EH (cell line): ENCODE results near the gene LYPLAL1.
A peak's percentile ranks its signal among the peaks of the same experiment; 100 is the strongest.

Experiments used
- DNase-seq: peaks from one replicate; pipeline ENCODE4 v3.0.0-alpha.2; 2015; ENCODE audit warnings: low read depth

LYPLAL1 gene

DNA sequence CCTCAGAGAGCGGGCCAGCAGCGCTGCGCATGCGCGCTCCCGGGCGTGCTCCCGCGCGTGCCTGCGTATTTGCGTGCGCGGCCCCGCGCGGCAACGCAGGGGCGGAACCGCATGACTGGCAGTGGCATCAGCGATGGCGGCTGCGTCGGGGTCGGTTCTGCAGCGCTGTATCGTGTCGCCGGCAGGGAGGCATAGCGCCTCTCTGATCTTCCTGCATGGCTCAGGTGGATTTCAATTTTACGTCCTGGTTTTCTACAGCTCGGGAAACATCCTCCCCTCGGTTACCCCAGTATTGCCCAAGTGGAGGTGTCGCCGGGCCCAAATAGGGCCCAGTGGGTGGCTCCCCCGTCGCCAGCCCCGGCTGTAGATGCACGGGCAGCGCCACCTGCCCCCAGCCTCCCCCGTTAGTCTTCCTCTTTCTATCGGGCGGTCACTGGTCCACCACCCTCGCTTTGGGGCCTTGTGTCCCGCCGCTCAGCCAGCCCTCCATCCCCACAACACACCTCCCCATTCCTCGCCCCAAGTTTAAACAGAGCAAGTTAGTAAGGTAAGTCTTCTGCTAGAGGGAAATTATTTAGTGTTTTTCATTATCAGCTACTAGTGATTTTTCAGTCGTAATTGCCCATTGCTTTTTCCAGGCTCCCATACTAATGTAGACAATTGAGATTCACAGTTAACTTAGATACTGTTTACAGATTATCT, at the start of gene LYPLAL1:
TSS of gene LYPLAL1 (plus strand) at position 121 of the 702 bp plus-strand sequence. CDS start at position 134, 13 bp downstream.
- DNase-seq, result peak; percentile 87

DNA sequence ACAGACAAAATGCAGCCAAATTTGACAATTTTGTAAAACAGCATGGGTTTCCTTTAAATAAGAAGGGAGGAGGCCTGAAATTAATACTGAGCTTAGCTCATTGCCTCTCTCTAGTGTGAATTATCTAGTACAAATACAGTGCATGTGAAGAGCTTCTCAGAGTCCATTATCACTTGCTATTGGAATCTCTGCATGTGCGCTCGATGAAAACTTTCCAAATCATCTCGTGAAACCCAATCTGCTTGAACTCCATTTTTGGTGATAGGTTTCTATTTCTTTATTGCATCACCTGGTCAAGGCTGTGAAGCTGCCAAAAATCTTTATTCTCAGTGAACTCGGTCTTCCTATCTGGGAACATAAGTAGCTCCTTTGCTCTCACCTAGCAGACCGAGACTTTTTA, 49.5 kb upstream of the LYPLAL1 start:
- DNase-seq, result no peak

DNA sequence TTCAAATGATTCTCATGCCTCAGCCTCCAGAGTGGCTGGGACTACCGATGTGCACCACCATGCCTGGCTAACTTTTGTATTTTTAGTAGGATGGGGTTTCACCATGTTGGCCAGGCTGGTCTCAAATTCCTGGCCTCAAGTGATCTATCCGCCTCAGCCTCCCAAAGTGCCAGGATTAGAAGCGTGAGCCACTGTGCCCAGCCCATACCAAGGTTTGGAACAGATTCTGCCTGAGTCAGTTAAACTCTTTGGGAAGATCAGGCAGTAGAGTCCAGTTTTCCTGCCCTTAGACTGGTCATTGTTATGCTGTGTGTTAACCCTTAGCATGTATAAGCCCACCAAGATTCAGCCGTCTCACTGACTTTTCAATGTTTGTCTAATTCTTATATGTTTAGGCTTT, 48.3 kb upstream of the LYPLAL1 start:
- DNase-seq, result no peak

DNA sequence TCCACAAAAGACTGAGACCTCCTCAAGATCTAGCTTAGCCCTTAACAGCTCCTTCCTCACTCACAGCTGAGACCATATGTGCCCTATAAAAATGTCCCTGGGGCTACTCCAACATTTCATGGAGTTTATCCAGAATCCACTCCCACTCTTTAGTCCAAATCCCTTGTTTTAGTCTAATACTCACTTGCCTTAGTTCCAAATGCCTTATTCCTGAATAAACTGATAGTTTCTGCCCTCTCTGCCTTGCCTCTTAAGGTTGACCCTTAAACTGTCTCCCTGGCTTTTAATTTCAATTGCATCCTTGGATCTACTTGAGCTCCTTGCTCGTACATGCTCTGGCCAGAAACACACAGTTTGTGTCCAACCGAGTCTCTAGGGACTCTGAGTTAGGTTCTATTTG, 47.3 kb upstream of the LYPLAL1 start:
- DNase-seq, result peak; percentile 61

DNA sequence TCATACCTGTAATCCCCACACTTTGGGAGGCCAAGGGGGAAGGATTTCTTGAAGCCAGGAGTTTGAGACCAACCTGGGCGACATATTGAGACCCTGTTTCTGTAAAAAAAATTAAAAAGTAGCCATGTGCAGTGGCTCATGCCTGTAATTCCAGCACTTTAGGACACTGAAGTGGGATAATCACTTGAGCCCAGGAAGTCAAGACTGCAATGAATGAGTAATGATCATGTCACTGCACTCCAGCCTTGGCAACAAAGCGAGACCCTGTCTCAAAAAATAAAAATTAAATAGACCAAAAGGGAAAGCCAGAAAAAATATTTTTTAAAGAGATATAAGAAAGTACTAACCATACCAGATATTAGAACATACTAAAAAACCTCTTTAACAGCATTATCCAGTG, 44.7 kb upstream of the LYPLAL1 start:
- DNase-seq, result peak; percentile 24

DNA sequence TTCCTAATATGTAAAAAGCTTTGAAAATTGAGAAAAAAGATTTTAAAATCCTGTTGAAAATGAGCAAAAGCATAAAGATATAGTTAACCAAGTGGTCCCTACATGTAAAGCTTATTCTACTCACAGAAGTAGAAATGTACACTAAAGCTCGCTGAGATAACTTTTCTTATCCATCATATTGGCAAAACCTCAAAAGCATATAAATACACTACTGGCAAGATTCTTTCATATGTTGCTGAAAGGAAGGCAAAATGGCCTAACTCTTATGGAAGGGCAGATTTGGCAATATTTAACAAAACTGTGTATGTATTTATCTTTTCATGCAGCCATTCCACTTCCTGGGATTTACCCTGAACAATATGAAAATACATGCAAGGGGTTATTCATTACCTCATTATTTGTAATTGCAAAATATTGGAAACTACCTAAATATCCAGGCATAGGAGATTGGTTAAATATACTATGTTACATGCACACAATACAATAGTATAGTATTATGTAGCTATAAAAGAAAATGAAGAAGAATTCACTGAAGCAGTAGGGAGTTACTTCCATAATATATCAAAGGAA, 43.2 kb upstream of the LYPLAL1 start:
- no peak for DNase-seq

DNA sequence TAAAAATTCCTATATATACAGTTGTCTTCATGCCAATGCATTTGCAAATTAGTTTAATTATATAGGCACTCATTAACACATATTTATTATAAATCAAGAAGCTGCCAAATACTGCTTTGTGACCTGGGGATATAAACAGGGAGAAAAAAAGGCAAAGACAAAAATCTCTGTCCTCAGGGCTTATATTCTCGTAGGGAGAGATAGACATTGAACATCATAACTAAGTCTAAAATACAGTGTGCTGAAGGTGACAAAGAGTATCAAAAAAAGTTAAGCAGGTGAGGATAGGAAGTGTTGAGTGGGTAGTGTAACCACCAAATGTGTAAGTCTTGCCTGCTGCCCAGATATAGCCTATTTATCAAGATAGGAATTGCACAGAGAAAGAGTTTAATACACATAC, 40.7 kb upstream of the LYPLAL1 start:
- DNase-seq, result no peak

DNA sequence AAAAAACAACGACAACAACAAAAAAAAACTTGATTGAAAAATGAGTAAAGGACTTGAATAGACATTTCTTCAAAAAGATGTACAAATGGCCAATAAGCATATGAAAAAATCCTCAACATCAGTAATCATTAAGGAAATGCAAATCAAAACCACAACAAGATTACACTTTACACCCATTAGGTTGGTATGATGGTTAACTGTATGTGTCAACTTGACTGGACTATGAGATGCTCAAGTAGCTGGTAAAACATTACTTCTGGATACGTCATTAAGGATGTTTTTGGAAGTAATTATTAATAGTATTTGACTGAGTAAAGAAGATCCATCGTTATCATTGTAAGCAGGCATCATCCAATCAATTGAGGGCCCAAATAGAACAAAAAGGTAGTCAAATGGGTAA, 34.9 kb upstream of the LYPLAL1 start:
- DNase-seq, result no peak

DNA sequence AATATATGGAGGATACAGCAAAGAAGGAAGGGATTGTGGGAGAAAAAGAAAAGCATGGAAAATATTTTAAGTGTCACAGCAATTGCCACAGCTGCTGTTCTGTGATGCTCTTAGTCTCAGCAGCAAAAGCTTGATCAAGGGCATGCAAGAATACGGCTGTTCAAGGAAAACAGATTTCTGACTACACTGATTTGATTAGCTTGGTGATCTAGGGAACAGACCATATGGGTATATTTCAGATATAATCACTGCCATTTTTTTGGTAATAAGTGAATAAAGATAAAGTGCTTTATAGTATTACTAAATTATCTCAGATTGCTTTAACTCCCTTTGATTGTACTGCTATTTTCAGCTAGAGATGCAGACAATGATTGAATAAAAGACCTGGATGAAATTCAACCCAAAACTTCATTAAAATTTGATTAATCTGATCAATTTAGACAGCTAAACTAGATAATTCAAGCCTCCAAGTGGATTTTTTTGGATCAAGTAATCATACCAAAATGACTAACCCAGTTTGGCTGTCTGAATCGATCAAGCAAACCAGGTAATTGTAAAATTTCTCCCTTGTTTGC, 33.3 kb upstream of the LYPLAL1 start:
- DNase-seq, result no peak

DNA sequence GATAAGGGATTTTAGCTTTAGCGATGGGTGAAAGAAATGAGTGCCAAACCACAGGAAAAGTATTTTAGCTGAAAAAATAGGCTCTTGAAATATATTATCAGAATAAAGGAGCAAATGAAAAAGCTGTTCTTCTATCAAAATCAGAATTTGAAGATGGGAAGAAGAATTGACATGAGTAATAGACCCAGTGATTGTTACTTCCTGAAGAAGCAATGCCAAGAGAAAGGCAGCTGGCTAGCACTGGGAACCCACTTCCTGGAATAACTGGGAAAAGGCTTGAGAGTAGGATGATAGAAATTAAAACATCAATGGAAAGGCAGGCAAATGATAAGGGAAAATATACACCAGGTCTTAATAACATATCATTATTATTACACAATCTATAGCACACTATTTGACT, 29.9 kb upstream of the LYPLAL1 start:
- DNase-seq, result peak; percentile 51

DNA sequence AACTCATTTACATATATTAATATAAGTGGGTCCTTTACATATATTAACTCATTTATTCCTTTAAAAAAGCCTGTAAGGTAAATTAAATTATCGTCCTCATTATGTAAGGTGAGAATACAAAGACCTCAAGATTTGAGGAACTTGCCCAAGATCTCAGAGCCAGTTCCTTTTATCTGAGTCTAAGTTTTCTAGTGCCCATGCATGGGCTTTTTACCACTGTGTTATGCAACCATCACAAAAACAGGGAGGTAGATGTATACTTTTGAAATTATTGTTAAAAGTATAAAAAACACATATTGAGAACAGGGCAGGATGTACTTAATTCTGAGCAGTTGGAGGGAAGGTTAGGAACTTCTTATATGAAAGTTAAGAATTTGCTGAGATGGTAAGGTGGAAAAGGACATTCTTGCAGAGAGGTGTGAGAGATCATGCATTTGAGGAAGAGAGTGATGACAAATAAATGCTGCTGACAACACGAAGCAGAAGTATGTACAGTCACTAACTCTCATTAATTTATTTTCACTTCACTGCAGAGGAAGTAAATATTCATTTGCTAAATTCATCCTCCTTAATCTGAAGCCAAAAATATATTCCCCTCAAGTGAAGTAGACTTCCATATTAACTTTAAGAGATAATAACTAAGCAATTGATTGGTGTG, 28.9 kb upstream of the LYPLAL1 start:
- DNase-seq, result no peak

DNA sequence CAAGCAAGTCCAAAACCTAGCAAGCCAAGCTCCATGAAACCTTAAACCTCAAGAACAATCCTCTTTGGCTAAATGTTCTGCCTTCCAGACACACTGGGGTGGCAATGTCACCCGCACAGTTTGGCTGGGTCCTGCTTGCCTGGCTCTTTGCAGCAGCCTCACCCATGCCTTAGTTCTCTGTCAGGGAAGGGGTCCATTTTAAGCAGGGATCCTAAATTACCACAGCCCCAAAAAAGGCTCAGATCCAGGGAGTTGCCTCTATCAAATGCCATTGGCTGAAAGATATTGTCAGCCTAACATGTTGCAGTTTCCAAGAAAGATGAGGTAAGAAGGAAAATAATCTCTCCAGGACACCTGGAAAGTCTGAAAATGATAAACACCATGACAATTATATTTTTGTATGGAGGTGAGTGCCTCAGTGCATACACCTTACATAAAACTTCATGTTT, 26.1 kb upstream of the LYPLAL1 start:
- no peak for DNase-seq

DNA sequence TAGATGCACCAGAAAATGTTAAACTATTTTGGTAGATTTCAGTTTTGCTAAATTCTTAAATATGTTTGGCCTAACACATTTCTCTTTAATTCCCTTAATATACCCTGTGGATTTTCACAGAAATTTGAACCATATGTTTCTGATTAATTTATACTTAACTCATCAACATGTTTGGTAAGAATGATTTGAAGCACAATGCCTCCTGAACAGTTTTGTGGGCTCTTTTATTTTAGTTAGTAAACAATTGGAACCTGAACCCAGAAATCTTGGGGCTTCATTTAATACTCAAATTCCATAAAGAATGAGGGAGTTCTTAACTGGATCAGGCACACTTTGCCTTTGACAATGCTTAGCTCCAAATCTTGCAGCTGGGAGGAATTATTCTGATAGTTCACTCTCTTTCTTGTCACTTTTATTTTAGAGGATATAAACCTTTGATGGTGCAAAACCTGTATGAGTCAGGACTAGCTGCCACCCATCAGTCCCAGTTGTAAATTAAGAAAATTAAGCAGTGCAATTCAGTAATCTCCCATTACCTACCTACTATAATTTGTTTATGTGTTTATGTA, 24.6 kb upstream of the LYPLAL1 start:
- DNase-seq, result no peak

DNA sequence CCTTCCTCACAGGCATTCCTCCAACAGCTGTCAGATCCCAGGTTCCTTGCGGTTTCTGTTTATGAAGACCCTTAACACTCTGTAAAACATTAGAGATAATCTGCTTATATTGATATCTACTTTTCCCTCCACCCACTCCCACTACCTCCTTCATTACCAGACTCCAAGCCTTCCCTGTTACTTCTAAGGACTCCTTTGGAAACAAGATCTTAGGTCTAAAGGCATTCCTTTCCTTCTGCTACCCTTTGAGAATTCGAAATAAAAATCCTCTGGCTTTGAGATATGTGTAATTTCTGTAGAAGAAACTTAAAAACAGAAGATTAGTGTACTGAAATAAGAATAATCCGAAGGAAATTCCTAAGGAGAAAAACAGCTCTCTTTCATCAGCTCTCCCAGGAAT, 23.7 kb upstream of the LYPLAL1 start:
- no peak for DNase-seq

DNA sequence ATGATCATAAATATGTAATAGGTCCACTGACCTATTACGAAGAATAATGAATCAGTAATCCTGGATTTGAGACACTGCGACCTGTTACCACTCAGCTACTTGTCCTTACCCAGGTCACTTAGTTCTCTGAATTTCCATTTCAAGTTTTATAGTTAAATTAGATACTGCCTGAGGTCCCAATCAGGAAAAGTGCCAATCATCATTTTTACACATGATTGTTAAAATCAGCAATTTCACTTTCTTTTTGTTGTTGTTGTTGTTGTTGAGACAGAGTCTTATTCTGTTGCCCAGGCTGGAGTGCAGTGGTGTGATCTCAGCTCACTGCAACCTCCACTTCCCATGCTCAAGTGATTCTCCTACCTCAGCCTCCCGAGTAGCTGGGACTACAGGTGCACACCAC, 22.8 kb upstream of the LYPLAL1 start:
- DNase-seq, result no peak

DNA sequence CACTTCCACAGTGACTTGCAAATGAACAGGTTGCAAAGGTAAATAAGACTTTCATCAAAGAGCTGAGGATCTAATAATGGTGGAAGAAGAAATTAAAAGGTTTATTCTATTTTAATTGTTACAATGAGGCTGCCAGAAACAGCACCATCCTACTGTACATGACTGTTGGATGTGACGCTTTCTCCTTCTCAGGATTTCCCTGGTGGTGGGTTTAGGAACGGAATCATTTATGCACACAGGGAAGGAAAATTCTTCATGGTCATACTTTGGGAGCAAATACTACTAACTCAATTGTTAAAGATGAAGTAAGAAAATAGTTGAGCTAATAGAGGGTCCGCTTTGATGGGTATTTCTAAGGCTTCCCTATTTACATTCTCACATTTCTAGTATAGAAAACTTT, 22.2 kb upstream of the LYPLAL1 start:
- DNase-seq, result no peak

DNA sequence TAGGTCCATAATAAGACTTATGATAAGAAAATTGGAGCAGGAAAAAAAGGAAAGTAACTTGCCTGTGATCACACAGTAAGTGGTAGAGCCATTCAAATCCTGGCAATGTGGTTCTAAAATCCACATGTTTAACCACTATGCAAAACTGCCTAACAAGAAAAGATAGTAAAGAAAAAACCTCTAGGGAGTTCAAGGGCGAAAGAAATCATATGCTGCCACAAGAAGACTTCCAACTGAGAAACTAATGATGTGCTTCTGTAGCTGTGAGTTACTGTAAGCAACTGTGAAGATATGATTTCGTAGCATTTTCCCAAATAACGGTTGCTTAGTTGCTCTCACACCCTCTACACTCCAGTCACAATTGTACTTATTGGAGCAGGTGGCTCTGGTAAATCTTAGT, 20.9 kb upstream of the LYPLAL1 start:
- no peak for DNase-seq

DNA sequence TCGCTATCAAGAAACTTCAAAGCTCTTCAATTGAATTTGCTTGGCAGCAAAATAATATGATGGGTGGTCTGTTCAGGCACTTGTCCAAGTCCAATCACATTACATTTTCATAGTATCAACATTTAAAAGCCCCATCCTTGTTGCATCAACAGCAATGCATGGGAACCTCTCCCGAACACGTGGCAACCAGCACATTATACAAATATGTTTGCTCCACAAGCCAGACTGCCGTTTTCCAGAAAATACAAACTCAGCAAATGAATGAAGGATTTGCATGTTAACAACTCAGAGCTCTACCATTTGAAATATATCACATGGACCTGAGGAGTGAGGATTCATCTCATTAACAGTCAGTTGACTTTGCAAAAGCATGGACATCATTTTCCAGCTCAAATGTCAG, 20.0 kb upstream of the LYPLAL1 start:
- DNase-seq, result no peak

DNA sequence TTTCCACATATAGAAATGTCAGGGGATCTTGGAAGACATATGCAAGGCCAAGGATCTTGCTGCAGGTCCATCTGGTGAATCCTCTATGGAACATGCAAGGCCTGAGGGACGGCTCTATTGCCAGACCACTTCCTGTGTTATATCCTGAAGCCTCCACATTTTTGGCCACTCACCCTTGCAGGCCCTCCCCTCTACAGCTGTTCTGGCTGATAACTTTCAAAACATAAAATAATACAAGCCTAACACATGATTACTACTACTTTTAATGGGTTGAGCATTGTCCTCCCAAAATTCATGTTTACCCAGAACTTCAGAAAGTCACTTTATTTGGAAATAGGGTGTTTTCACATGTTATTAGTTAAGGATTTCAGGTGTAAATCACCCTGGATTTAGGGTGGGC, 18.5 kb upstream of the LYPLAL1 start:
- DNase-seq, result peak; percentile 34

DNA sequence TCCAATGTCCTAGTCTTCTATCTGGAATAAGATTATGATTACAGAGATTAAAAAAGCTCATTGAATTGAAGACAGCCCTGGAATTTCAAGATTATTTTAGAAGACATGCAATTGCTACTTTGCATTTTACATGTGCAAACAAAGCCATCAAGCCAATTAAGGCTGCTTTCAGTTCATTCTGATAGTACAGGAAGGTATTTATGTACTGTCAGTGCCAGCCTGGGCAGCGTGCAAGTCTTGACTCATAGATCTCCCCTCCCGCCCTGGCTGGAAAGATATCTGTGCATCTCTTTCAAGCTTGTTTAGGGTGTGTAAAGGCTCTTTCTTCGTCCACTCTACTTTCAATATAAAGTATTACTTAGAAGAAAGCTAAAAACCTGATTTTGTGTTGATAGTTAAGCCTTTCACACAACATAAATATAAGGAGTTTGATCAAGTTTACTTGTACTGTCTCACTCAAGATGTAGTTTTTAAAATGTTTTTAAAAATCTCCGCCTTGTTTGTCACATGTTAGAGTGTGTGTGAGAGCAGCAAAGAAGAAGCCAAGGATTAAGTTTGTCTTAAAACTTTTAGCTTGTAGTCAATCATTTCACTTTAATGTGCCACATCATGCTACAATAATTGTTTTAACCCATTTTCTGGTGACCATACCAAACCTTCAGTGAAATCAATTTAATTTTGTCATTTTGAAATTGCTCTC, 13.6 kb upstream of the LYPLAL1 start:
- DNase-seq, result peak; percentile 10

DNA sequence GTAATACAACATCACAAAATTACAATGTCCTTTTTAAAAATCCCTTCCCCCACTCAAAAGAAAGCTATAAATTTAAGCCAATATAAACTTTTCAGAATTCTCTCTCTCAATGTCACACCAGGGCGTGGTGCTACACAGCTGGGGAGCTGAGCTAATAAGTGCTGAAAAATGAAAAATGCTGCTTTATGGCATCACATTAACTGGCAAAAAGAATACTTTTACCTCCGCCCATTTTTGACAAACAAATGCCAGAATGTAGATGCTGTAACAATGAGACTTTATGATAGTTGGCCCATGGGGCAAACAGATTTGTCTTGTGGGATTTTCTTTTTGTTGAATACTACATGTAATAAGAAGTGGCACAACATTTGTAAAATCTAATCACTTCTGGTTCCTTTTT, 12.7 kb upstream of the LYPLAL1 start:
- no peak for DNase-seq

DNA sequence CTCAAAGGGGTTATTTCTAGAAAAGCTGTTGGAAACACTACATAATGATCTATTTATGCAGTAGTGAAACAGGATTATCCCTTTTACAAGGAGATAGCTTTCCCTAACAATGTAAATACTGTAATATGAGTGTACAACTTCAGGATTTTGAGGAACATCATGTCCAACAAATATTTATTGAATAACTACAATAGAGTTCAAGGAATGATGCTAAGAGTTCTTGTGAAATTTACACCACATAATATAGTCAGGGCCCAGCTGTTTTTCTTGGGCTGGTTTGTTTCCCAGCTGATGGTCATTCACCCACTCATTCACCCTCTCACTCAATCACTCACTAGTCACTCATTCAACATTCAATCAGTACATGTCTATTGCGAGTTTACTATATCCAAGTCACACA, 12.3 kb upstream of the LYPLAL1 start:
- DNase-seq, result no peak
